ENCODE measurements around the gene PUDP. TPM values are rescaled to one million over a fixed set of nuclear protein-coding genes. Genes with fewer than 3 reads are reported as not detected.

The PUDP gene
- total RNA-seq: 10 to 100 TPM in 4 of 6 experiments, 1 to 10 TPM in 2; 8.8 to 18.4 (median 11.8) TPM
- long read RNA-seq, partial matches to known transcripts: 2 of 6 reads
- long read RNA-seq, other reads (novel, unspliced or antisense): 0 of 6 reads

DNA sequence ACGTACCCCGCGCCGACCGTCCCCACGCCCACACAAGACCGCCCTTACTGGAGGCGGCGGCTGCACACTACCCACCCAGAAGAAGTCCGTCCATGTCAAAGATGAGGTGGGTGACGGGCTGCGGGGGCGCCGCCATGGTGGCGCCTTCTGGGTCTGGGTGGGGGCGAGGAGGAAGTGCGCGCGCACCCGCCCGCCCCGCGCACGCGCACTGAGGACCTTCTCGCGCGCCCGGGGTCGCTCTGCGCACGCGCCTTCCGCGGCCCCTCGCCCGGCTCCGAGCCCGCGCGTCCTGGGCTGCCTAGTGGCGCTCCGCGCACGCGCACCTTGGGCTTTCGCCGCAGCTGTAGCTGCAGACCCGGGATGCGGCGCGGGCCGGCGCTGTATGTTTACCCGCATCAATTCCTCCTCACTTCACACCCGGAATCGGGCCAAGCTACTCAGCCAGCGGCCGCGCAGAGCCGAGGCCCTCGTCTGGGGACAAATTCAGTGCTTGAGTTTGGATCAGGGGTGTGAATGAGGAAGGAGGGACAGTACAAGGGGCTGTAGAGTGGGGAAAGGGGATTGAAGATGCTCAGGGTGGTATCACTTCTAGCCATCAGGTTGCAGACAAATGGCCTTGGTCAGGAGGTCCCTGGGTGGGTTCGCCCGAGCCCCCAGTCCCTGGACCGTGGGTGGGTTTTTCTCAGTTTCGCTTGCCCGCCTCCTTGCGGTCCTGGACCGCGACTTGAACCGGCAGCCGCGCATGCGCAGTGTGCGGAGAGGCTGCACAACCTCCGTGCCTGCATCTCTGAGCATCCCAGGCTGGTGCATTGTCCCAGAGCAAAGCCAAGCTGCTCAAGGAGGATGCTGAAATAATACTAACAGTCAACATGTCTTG is at the start of gene PUDP:
PUDP (minus strand) TSS at position 176 of the 877 bp plus-strand sequence; CDS start at position 136, 40 bp downstream.
- Histone ChIP-seq H3K4me3 (peak within 1 kb of the TSS; percentile 74 to 90 (median 77)), H3K27me3 (no peaks in the 10 kb centered on the region), H3K4me1 (peaks cover 0 to 18% (median 2%) of the 10 kb centered on the region in 4 donors), H3K9me3 (no peaks in the 10 kb centered on the region), H3K27ac (peak within 1 kb of the TSS; percentile 83 to 93 (median 90)), H3K36me3 (no peaks in the 10 kb centered on the region)
- DNase-seq (peak; percentile 85 to 94 (median 94)), ATAC-seq (peak; percentile 86 to 95 (median 94))
- 0% methylated on average over 3 of the region's 76 CpGs for WGBS (ENCODE audit: insufficient coverage, low coverage, low lambda C conversion rate, missing lambda C conversion rate)
- TF ChIP-seq, protein P1, sequence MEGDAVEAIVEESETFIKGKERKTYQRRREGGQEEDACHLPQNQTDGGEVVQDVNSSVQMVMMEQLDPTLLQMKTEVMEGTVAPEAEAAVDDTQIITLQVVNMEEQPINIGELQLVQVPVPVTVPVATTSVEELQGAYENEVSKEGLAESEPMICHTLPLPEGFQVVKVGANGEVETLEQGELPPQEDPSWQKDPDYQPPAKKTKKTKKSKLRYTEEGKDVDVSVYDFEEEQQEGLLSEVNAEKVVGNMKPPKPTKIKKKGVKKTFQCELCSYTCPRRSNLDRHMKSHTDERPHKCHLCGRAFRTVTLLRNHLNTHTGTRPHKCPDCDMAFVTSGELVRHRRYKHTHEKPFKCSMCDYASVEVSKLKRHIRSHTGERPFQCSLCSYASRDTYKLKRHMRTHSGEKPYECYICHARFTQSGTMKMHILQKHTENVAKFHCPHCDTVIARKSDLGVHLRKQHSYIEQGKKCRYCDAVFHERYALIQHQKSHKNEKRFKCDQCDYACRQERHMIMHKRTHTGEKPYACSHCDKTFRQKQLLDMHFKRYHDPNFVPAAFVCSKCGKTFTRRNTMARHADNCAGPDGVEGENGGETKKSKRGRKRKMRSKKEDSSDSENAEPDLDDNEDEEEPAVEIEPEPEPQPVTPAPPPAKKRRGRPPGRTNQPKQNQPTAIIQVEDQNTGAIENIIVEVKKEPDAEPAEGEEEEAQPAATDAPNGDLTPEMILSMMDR (IDR thresholded peaks at IDR 0.05): peak in 3 of 4 donors; percentile 20 to 42 (median 32)
- peak; percentile 64 for TF ChIP-seq POLR2A (IDR thresholded peaks at IDR 0.05)
- intact Hi-C loops (cut with DNase I): no loop called here

DNA sequence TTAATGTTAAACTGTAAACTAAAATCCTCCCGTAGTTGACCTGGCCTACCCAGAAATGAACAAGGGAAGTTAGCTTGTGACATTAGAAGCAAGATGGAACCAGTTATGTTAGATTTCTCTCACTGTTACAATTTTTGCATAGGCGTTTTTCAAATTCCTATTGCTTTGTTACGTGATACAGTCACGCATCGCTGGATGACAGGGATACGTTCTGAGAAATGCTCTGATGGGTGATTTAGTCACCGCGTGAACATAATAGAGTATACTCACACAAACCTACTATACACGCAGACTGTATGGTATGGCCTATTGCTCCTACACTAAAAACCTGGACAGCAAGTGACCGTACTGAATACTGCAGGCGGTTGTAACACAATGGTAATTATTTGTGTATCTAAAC is 46.7 kb upstream of the PUDP start:
- WGBS (ENCODE audit: insufficient coverage, low coverage, low lambda C conversion rate, missing lambda C conversion rate): 92% methylated on average over 11 of the region's 11 CpGs
- Histone ChIP-seq H3K4me1 (no peaks in the 10 kb centered on the region), H3K4me3 (no peak overlapping the region), H3K9me3 (no peaks in the 10 kb centered on the region), H3K27ac (no peak overlapping the region), H3K36me3 (peaks cover 0 to 1% (median 0%) of the 10 kb centered on the region in 4 donors), H3K27me3 (no peaks in the 10 kb centered on the region)
- ATAC-seq (no peak), DNase-seq (no peak)
- TF ChIP-seq POLR2A (IDR thresholded peaks at IDR 0.05): no peak
- TF ChIP-seq, protein P1 (IDR thresholded peaks at IDR 0.05): no peak
- intact Hi-C loops (cut with DNase I): no loop called here

DNA sequence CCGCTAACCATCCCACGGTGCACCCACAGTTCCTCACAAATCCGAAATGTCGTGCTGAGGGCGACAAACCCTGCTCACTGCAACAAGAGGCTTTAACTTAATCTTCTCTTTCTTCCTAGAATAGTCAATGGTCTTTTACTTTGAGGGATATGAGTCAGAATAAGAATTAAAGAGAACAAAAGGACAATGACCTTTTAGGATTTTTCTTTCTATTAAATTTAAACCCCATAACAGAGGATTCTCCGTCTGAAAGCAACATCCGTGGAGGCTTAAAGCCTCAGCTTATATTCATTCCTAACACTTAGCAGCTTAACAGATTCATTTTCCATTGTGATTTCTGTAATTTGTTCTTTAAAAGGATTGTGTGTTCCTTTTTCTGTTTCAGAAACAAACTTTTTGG is 44.9 kb upstream of the PUDP start:
- ATAC-seq: no peak
- intact Hi-C loops (cut with DNase I): no loop called here
- Histone ChIP-seq H3K27me3 (no peaks in the 10 kb centered on the region), H3K4me3 (no peak overlapping the region), H3K4me1 (no peaks in the 10 kb centered on the region), H3K27ac (no peak overlapping the region), H3K36me3 (peaks cover 0 to 1% (median 0%) of the 10 kb centered on the region in 4 donors), H3K9me3 (no peaks in the 10 kb centered on the region)
- no peak for DNase-seq
- TF ChIP-seq, protein P1 (IDR thresholded peaks at IDR 0.05): no peak
- no peak for TF ChIP-seq POLR2A (IDR thresholded peaks at IDR 0.05)
- 88% methylated on average over 4 of the region's 7 CpGs for WGBS (ENCODE audit: insufficient coverage, low coverage, low lambda C conversion rate, missing lambda C conversion rate)

DNA sequence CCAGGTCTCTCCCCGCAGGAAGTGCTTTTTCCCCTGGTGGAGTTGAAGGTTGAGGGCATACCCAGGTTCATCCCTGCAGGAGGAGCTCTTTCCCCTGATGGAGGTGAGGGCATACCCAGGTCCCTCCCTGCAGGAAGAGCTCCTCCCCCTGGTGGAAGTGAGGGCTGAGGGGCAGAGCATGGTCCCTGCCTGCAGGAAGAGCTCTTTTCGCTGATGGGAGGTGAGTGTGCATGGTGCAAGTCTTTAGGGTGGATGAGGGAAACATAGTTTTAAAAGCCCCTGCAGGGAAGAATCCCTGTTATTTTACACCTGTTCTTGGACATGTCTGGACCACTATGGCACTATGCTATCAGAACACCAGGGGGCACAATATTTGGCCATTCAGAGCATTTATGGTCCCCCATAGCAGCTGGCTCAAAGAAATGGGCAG is 43.7 kb upstream of the PUDP start:
- intact Hi-C loops (cut with DNase I): no loop called here
- Histone ChIP-seq H3K4me3 (no peak overlapping the region), H3K36me3 (peaks cover 0 to 1% (median 0%) of the 10 kb centered on the region in 4 donors), H3K27me3 (no peaks in the 10 kb centered on the region), H3K27ac (no peak overlapping the region), H3K4me1 (no peaks in the 10 kb centered on the region), H3K9me3 (no peaks in the 10 kb centered on the region)
- WGBS (ENCODE audit: insufficient coverage, low coverage, low lambda C conversion rate, missing lambda C conversion rate): no CpG with 5 or more reads among the region's 2 CpGs
- TF ChIP-seq, protein P1 (IDR thresholded peaks at IDR 0.05): peak in 2 of 4 donors; percentile 5
- no peak for TF ChIP-seq POLR2A (IDR thresholded peaks at IDR 0.05)
- ATAC-seq: no peak
- DNase-seq: no peak
